NCI-H82 treated with DMSO at 0.1 percent for 48 hours (cell line): Measurements from ENCODE around the gene PDGFA.

Experiments used
- DNase-seq: peaks from one replicate; lab custom pipeline; 2025; ENCODE audit not compliant: unreplicated experiment; lab: John Stamatoyannopoulos, UW

The PDGFA gene

GRCh38 chr7:449324-450019 is 70.2 kb downstream of the PDGFA start:
- no peak for DNase-seq

DNA sequence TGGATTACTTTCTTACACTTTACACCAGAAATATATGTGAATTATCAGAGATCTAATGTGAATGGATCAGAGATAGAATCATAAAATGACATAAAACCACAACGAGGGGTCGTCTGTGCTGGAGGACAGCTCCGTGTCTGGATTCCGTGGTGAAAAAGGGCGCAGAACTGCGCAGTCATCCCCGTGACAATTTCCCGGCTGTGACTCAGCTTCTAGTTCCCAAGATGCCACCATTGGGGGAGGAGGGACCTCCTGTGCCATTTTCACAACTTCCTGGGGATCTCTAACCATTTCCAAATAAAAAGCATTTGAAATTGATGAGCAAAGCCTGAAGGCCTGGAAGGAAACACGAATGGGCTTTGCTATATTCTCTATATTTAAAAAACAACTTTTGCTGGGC is 72.1 kb downstream of the PDGFA start:
- no peak for DNase-seq
